NCI-H460 (cell line): ENCODE results near the gene ITSN2. TPM values are rescaled to one million over a fixed set of nuclear protein-coding genes. Genes with fewer than 3 reads are reported as not detected.
"Not testable (repeated sequence)": the region's sequence is repeated elsewhere in the genome, so short reads cannot be mapped to it uniquely, and the experiment has no call there.

Experiments used
- DNase-seq: peaks from one replicate; pipeline ENCODE4 v3.0.0-alpha.2; 2016; ENCODE audit warnings: low read depth; ENCODE audit errors: extremely low read depth
- total RNA-seq: library from RNA; depleted of rRNA; stranded (reverse); fragments of >200 nt; shearing (Covaris generic); gene quantifications from 2 replicates; pipeline ENCODE4 v1.2.3, GENCODE V29; 2014

Gene ITSN2
- total RNA-seq, 1 experiment from 2014 or later = 29.0 TPM

GRCh38 chr2:24365051-24365450, 4.7 kb upstream of the ITSN2 start:
- no peak for DNase-seq

- no peak for DNase-seq
Measured at GRCh38 chr2:24363301-24363700, 3.0 kb upstream of the ITSN2 start.

- no peak for DNase-seq
Measured at GRCh38 chr2:24362253-24362652, 1.9 kb upstream of the ITSN2 start.

DNA sequence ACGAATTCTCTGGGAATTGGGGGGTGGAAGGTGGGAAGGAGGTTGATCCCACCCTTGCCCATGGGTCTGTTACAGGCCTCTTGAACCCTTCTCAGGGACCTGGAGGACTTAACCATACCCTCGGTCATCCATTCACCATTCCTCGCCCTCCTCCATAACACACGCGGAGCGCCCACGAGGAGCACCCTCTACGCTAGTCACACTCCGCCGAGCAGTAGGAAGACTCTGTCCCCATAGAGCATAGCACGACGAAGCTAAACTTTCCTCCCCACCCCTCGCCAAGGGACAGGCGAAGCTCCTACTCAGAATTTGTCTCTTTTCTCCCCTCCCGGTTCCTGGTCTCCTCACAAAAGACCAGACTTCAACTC, 611 bp upstream of the ITSN2 start:
- no peak for DNase-seq

DNA sequence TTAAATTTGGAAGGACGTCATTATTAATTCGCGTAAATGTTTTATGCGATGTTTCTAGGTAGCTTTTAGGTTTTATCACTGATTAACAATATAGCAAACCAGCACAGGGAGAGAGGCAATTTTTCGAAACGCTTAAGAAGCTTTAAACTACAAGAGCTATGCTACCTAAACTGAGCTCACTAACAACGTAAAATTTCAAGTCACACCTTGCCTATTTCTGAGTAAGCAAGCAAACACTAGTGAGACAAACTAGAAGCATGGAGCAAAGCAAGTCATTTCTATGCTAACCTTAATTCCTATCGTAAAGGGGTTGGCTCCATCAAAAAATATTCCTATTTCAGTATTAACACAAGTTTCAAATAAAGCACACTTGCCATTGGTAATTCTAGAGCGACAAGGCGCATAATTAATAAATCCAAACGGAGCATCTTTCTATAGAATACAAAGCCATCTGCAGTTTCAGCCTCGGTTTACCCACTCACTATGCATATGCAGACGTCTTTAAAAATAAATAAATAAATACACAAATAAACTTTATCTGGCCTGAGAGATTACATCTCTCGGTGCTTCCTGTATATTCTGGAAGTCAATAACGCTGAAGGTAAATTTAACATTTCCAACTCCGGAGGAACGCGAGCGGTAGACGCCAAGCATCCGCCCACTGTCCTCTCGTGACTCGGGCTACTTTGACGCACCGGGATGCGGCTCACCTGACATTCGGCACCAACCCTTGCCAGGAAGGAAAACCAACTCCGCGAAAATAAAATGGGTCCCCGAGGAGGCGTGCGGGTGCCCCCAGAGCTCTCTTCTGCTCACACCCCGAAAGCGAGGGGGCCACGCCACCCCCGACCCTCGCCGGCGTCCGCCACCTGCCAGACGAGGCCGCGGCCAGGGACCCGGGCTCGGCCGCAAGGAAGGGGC, 947 bp downstream of the ITSN2 start:
- DNase-seq = no peak

GRCh38 chr2:24357767-24358166, 2.6 kb downstream of the ITSN2 start:
- not testable (repeated sequence) for DNase-seq

DNA sequence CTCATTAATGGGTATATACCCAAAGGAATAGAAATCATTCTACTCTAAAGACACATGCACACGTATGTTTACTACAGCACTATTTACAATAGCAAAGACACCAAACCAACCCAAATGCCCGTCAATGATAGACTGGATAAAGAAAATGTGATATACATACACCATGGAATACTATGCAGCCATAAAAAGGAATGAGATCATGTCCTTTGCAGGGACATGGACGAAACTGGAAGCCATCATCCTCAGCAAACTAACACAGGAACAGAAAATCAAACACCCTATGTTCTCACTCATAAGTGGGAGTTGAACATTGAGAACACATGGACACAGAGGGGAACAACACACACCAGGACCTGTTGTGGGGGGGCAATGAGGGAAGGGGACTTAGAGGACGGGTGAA, 3.2 kb downstream of the ITSN2 start:
- DNase-seq = not testable (repeated sequence)

- DNase-seq = no peak
Measured at GRCh38 chr2:24354957-24355356, 5.4 kb downstream of the ITSN2 start.

- DNase-seq = no peak
Measured at GRCh38 chr2:24354395-24354794, 5.9 kb downstream of the ITSN2 start.

DNA sequence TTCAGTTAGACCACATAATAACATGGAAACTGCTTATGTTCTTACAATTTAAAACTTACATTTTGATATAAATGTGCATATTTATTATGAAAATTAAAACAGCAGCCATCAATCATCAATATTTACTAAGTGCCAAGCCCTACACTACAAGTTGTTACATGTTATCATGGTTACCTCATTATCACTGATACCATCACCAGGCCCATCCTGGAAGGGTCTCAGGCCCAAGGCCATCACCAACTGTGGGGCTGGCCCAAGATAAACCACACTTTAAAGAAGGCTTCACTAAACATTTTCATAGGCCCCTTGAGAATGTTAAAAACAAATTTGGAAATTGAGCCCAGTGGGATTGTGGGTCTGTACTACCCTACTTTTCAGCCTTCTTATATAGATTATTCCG, 6.4 kb downstream of the ITSN2 start:
- no peak for DNase-seq

DNA sequence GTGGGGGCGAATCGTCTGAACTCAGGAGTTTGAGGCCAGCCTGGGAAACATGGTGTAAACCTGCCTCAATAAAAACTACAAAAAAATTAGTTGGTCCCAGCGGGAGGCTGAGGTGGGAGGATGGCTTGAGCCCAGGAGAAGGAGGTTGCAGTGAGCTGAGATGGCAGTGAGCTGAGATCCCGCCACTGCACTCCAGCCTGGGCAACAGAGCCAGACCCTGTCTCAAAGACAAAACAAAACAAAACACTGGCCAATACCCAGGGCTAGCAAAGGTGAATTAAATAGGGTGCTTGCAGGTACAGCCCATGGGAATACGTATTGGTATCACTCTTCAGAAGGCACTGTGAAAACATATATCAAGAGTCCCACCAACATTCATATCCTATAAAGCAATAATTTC, 7.0 kb downstream of the ITSN2 start:
- no peak for DNase-seq

DNA sequence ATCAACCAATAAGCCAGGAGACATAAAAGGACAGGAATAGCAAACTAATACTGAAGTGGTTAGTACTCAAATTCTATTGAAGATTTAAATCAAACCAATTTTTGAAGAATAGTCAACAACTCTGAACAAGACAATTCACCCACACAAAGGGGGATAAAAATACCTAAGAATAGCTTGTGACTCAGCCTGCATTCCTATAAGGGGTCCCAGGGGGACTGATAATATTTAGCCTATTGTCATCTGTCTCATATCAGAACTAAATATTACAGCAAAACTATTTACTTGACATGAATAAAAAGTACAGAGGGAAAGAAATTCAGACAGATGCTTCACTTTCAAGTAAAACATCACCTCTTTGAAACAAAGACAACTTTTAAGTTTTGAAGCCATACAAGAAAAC, 7.7 kb downstream of the ITSN2 start:
- no peak for DNase-seq

DNA sequence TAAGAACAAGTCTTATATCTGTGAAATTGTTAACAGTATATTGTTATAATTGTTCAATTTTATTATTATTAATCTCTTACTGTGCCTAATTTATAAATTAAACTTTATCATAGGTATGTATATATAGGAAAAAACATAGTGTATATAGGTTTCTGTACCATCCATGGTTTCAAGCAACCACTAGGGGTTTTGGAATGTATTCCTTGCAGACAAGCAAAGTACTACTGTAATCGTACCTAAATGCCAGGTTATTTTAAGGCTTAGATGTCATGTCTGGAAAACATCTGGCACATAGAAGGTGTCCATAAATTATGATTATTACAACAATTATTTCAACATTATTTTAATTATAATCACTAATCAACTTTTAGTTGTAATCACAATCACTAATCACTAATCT, 8.4 kb downstream of the ITSN2 start:
- no peak for DNase-seq

GRCh38 chr2:24351627-24351938, 8.8 kb downstream of the ITSN2 start:
- no peak for DNase-seq

DNA sequence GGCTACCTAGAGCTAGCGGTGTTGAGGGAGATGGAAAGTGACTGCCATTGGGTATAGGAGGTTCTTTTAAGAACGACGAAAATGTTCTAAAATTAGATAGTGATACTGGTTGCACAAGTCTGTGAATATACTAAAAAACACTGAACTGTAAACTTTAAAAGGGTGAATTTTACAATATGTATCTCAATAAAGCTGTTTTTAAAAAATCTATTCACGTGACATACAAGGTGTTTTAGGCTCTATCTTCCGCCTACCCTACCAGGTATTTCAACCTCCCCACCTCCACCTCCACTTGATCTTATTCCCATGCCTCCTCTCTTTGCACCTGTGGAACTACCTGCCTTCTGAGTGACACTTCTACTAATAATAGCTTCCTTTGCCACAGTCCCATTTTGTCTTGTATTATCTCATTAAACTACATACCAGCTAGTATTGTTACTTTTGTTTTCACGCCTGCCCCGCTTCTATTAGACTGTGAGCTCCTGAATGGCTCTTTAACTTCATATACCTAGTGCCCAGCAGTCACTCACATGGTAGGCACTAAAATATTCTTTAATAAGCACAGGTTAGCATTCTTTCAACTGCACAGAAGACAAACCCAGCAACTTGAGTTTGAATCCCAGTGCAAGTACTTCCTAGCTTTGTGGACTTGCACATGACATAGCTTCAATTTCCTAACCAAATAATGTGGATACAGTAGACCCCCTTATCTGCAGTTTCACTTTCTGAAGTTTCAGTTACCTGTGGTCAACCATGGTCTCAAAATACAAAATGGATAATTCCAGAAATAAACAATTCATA, 9.3 kb downstream of the ITSN2 start:
- DNase-seq = no peak

DNA sequence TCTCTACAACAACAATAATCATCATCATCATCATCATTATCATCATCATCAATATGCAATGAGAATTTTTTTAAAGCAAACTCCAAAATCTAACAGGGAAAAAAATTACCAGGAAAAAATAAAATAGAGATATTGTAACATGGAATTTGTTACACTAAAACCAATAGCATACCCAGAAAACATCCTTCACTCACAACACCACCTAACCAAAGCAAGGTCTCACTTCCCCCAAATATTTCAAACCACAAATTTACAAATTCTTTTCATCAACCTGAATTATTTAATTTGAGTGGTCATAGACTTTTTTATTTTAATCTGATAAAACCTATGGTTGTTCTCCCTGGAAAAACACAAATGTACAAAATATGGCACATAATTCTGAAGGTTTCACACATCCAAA, 11.2 kb downstream of the ITSN2 start:
- no peak for DNase-seq

GRCh38 chr2:24345937-24346336, 14.4 kb downstream of the ITSN2 start:
- DNase-seq = no peak

DNA sequence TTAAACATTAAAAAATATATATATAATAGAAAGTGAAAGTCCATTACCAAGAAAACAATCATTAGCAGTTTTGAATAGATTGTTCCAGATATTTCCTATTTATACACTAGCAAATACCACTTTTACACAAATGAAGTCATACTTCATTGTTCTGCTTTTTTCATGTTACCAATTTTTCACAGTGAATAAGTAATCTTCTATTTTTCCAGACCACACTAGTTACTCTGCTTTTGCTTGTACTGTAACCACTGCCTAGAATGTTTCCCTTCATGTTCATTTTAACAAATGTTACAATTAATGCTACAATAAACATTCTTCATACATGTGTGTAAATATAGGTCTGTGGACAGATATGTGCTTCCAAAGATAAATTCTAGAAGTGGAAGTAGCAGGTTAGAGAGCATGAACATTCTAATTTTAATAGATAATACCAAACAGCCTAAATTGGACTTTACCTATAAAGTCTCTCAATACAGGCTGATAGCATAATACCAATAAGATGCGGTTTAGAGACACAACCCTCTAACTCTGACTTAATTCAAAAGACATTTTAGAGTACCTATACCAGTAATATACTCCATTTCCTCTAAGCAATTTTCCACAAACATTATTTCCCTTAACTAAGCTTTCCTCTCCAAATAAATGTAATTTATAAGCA, 17.0 kb downstream of the ITSN2 start:
- DNase-seq = no peak

- DNase-seq = no peak
Measured at GRCh38 chr2:24342110-24342910, 18.0 kb downstream of the ITSN2 start.

GRCh38 chr2:24339856-24340262, 20.5 kb downstream of the ITSN2 start:
- DNase-seq = no peak

- DNase-seq = not testable (repeated sequence)
Measured at GRCh38 chr2:24339098-24339497, 21.2 kb downstream of the ITSN2 start.
